K562 (cell line): ENCODE results near the gene FMOD. TPM values are rescaled to one million over a fixed set of nuclear protein-coding genes. Genes with fewer than 3 reads are reported as not detected.
A peak's percentile ranks its signal among the peaks of the same experiment; 100 is the strongest.

ENCODE experiments used
- ARID3A ChIP-seq: IDR thresholded peaks from 2 replicates; pipeline ENCODE4 v1.6.1; 2012; ENCODE audit warnings: low read depth, low read length, improper control_type of control experiment, borderline replicate concordance
- BDP1 ChIP-seq: IDR thresholded peaks from 3 replicates; pipeline ENCODE4 v1.6.1; 2011; ENCODE audit not compliant: insufficient read length, insufficient read depth
- BRD4 ChIP-seq: fragments of 200-600 bp; sonication (generic); IDR thresholded peaks from 2 replicates; pipeline ENCODE4 v1.6.1; 2017; ENCODE audit warnings: inconsistent platforms
- CREB5 ChIP-seq: fragments of 250-450 bp; sonication (Bioruptor Pico); IDR thresholded peaks from 2 replicates; pipeline ENCODE4 v1.5.0; 2020; ENCODE audit warnings: mild to moderate bottlenecking
- EHMT2 ChIP-seq: fragments of 450-650 bp; IDR thresholded peaks from 2 replicates; pipeline ENCODE4 v1.6.1; 2018; ENCODE audit warnings: antibody characterized with exemption
- MAFG ChIP-seq: fragments of 450-650 bp; conservative IDR thresholded peaks from 2 replicates; pipeline ENCODE4 v1.6.1; 2016; ENCODE audit warnings: missing genetic modification characterization, missing compliant biosample characterization
- MITF ChIP-seq: IDR thresholded peaks from 2 replicates; pipeline ENCODE4 v1.6.1; 2014; ENCODE audit warnings: antibody characterized with exemption
- POLR2AphosphoS5 ChIP-seq: IDR thresholded peaks from 2 replicates; pipeline ENCODE4 v1.6.1; 2011; ENCODE audit warnings: mild to moderate bottlenecking, low read depth, low read length, moderate library complexity; ENCODE audit not compliant: control insufficient read depth, insufficient read depth
- PPARD ChIP-seq: fragments of 250-450 bp; sonication (Bioruptor Pico); IDR thresholded peaks from 2 replicates; pipeline ENCODE4 v1.8.0; 2022; ENCODE audit warnings: inconsistent platforms, mild to moderate bottlenecking, moderate library complexity
- polyA plus RNA-seq, 8 experiments: library from polyadenylated mRNA; depleted of rRNA in 4 of 8; stranded (reverse) in 5 of 8; unstranded in 3 of 8; fragments of >200 nt; fragmentation: Nextera tagmentation in 2 of 8; fragmentation: Illumina TruSeq in 1 of 8; extraction: Ambion mirVana in 2 of 8; extraction: Trizol in 1 of 8; gene quantifications; 2 replicates each; pipeline versions ENCODE4 v1.2.1 to v1.2.3, GENCODE V29; 2011 to 2014; ENCODE audit warnings: inconsistent platforms in 1 of 8, missing spikeins in 1 of 8
- total RNA-seq, 7 experiments: library from RNA; depleted of rRNA in 6 of 7; stranded (reverse); fragments of >200 nt in 6 of 7; fragmentation: Illumina TruSeq in 2 of 7; extraction: Trizol in 2 of 7; gene quantifications; 2 replicates each; pipeline versions ENCODE4 v1.2.1 to v1.2.3, GENCODE V29; 2011 to 2021; ENCODE audit warnings: low replicate concordance in 1 of 7

The FMOD gene
- total and polyA plus RNA-seq, 9 of the 15 experiments (the other 6 are each of a cell fraction or from before 2014, with no cell fraction given) = 0.03 to 0.13 (median 0.03) TPM; not detected in 6

- TF ChIP-seq MITF = peak; percentile 84; the same call in 1 of the 2 replicates
- TF ChIP-seq EHMT2 = 0 out of 2 replicates have a peak, but pooled peaks have one; percentile 22
- TF ChIP-seq CREB5 = no peak
- no peak for TF ChIP-seq PPARD (CRISPR knock-in tag)
- TF ChIP-seq BRD4 = no peak
- TF ChIP-seq BDP1 = no peak
- peak; percentile 99 for TF ChIP-seq POLR2AphosphoS5
- TF ChIP-seq MAFG (tag) = no peak
- 0 out of 2 replicates have a peak, but pooled peaks have one; percentile 68 for TF ChIP-seq ARID3A
Observed at GRCh38 chr1:203311368-203312301, 39.3 kb downstream of the FMOD start (continued).
